ENCODE results near the gene RIT2.

DNA sequence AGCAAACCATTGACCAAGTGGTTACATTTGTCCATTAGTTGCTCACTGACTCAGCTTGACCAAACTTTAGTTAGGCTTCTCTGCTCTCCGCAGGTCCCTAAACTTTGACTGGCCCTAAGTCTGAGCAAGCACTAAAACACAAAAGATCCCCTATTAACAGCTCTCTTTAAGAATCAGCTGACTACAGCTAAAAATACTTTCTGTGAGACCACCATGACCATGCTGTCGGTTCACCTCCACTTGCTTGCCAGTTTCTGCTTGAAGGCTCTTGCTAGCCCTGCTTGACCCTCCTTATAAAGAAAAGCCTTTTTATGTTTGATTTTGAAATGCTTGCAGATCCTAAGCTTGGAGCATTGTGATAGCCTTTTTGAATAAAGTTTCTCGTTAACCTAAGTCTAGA, 40.4 kb upstream of the RIT2 start:
- TF ChIP-seq, protein P1, sequence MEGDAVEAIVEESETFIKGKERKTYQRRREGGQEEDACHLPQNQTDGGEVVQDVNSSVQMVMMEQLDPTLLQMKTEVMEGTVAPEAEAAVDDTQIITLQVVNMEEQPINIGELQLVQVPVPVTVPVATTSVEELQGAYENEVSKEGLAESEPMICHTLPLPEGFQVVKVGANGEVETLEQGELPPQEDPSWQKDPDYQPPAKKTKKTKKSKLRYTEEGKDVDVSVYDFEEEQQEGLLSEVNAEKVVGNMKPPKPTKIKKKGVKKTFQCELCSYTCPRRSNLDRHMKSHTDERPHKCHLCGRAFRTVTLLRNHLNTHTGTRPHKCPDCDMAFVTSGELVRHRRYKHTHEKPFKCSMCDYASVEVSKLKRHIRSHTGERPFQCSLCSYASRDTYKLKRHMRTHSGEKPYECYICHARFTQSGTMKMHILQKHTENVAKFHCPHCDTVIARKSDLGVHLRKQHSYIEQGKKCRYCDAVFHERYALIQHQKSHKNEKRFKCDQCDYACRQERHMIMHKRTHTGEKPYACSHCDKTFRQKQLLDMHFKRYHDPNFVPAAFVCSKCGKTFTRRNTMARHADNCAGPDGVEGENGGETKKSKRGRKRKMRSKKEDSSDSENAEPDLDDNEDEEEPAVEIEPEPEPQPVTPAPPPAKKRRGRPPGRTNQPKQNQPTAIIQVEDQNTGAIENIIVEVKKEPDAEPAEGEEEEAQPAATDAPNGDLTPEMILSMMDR (IDR thresholded peaks at IDR 0.05): no peak
- TF ChIP-seq EP300 (IDR thresholded peaks at IDR 0.05): no peak

Measured in esophagus muscularis mucosa (tissue), 3 donors.